SK-N-SH (cell line): ENCODE data around the gene PURA. TPM values are rescaled to one million over a fixed set of nuclear protein-coding genes. Genes with fewer than 3 reads are reported as not detected.

Source experiments
- CTCF ChIA-PET: fragments of 300-600, 350-600 bp; formaldehyde crosslinking; extraction: SDS; loops from one replicate; lab custom pipeline; 2021; lab: Yijun Ruan, JAX
- POLR2A ChIA-PET: fragments of 350-600 bp; sonication (Branson Sonifier 250); formaldehyde crosslinking; extraction: SDS; loops from one replicate; lab custom pipeline; 2020; ENCODE audit warnings: antibody characterized with exemption, inconsistent platforms; lab: Yijun Ruan, JAX
- DNase-seq: peaks from one replicate; pipeline ENCODE4 v3.0.0; 2012
- H2AFZ ChIP-seq: fragments of 200-600 bp; sonication (generic); 2 replicates; pipeline ENCODE4 v1.8.1; 2016; ENCODE audit warnings: antibody characterized with exemption, mild to moderate bottlenecking, low read depth
- H3F3A ChIP-seq: fragments of 200-600 bp; sonication (generic); replicated peaks from 2 replicates; pipeline ENCODE3; 2016; ENCODE audit warnings: antibody characterized with exemption, mild to moderate bottlenecking; ENCODE audit not compliant: insufficient read depth
- H3K27ac ChIP-seq, 2 experiments: fragments of 200-500 bp in 1 of 2; fragments of 200-600 bp in 1 of 2; sonication (Bioruptor generic) in 1 of 2; sonication (generic), shearing (Covaris generic) in 1 of 2; 2 replicates each; pipeline versions ENCODE4 v1.5.1 to v1.6.1; 2014 to 2016; ENCODE audit warnings: low read depth in 2 of 2, inconsistent platforms in 1 of 2, low read length in 1 of 2, mild to moderate bottlenecking in 1 of 2, mixed read lengths in 1 of 2
- H3K27me3 ChIP-seq: fragments of 200-600 bp; sonication (generic), shearing (Covaris generic); 2 replicates; pipeline ENCODE4 v1.6.1; 2016; ENCODE audit warnings: mixed run types; ENCODE audit not compliant: insufficient read depth
- H3K36me3 ChIP-seq, 2 experiments: fragments of 200-500 bp in 1 of 2; fragments of 200-600 bp in 1 of 2; sonication (Bioruptor generic) in 1 of 2; sonication (generic) in 1 of 2; replicated peaks in 1 of 2; 2 replicates each; pipeline versions ENCODE3 to v1.5.1; 2014 to 2016; ENCODE audit warnings: low read length in 1 of 2, mild to moderate bottlenecking in 1 of 2; ENCODE audit not compliant: insufficient read depth in 2 of 2, control insufficient read depth in 1 of 2
- H3K4me1 ChIP-seq, 2 experiments: fragments of 200-500 bp in 1 of 2; fragments of 200-600 bp in 1 of 2; sonication (Bioruptor generic) in 1 of 2; sonication (generic), shearing (Covaris generic) in 1 of 2; 2 replicates each; pipeline versions ENCODE4 v1.5.1 to v1.6.1; 2014 to 2016; ENCODE audit warnings: low read depth in 1 of 2, low read length in 1 of 2, mixed run types in 1 of 2; ENCODE audit not compliant: insufficient read depth in 2 of 2, control insufficient read depth in 1 of 2
- H3K4me2 ChIP-seq: fragments of 200-600 bp; sonication (generic), shearing (Covaris generic); 2 replicates; pipeline ENCODE4 v1.6.1; 2017; ENCODE audit warnings: mixed run types
- H3K4me3 ChIP-seq, 2 experiments: fragments of 200-500 bp in 1 of 2; fragments of 200-600 bp in 1 of 2; sonication (Bioruptor generic) in 1 of 2; sonication (generic), shearing (Covaris generic) in 1 of 2; 2 replicates each; pipeline versions ENCODE4 v1.5.1 to v1.8.1; 2014 to 2016; ENCODE audit warnings: low read depth in 2 of 2, inconsistent platforms in 1 of 2, low read length in 1 of 2, mild to moderate bottlenecking in 1 of 2, mixed read lengths in 1 of 2, moderate library complexity in 1 of 2
- H3K79me2 ChIP-seq: fragments of 200-600 bp; sonication (generic); 2 replicates; pipeline ENCODE4 v1.8.1; 2017; ENCODE audit warnings: mild to moderate bottlenecking; ENCODE audit not compliant: insufficient read depth
- H3K9ac ChIP-seq: fragments of 200-600 bp; sonication (generic); 2 replicates; pipeline ENCODE4 v1.6.1; 2017; ENCODE audit warnings: mixed run types
- H3K9me2 ChIP-seq: fragments of 200-600 bp; sonication (generic); 2 replicates; pipeline ENCODE4 v1.6.1; 2017; ENCODE audit warnings: mixed run types
- H3K9me3 ChIP-seq: fragments of 200-600 bp; sonication (generic); 2 replicates; pipeline ENCODE4 v1.6.1; 2017; ENCODE audit warnings: mixed run types, mild to moderate bottlenecking, moderate library complexity
- H4K20me1 ChIP-seq: fragments of 200-600 bp; sonication (generic); 2 replicates; pipeline ENCODE4 v1.6.1; 2017; ENCODE audit warnings: mild to moderate bottlenecking, mixed run types; ENCODE audit not compliant: insufficient read depth
- FOXJ3 ChIP-seq: sonication (generic); formaldehyde crosslinking; IDR thresholded peaks from 2 replicates; pipeline ENCODE4 v1.5.1; 2020; ENCODE audit warnings: mild to moderate bottlenecking, missing genetic modification reagents
- NFIC ChIP-seq: IDR thresholded peaks from 2 replicates; pipeline ENCODE4 v1.4.0; 2012; ENCODE audit warnings: borderline replicate concordance
- RAD21 ChIP-seq: IDR thresholded peaks from 2 replicates; pipeline ENCODE4 v1.6.1; 2012; ENCODE audit warnings: mild to moderate bottlenecking, low read length
- RFX5 ChIP-seq: IDR thresholded peaks from 2 replicates; pipeline ENCODE4 v1.6.1; 2012; ENCODE audit warnings: mild to moderate bottlenecking, improper control_type of control experiment, low read length
- TAF1 ChIP-seq: IDR thresholded peaks from 2 replicates; pipeline ENCODE4 v1.6.1; 2012; ENCODE audit warnings: low read depth, mild to moderate bottlenecking, low read length, moderate library complexity, borderline replicate concordance
- USF1 ChIP-seq: IDR thresholded peaks from 2 replicates; pipeline ENCODE4 v1.4.0; 2012; ENCODE audit warnings: low read depth, borderline replicate concordance
- YY1 ChIP-seq: IDR thresholded peaks from 2 replicates; pipeline ENCODE4 v1.4.0; 2012; ENCODE audit warnings: low read depth, mild to moderate bottlenecking
- WGBS: methylation state at CpG from one replicate; pipeline ENCODE4 v1.1.6; 2017; ENCODE audit warnings: low lambda C conversion rate; 5-methylcytosine and 5-hydroxymethylcytosine counted together
- polyA plus RNA-seq, 3 experiments: library from polyadenylated mRNA; depleted of rRNA; stranded (reverse); fragments of >200 nt; gene quantifications; 2 replicates each; pipeline ENCODE4 v1.2.3, GENCODE V29; 2012

PURA gene
- polyA plus RNA-seq, 1 of the 3 experiments (the other 2 are of a cell fraction) = 2.4 TPM

DNA sequence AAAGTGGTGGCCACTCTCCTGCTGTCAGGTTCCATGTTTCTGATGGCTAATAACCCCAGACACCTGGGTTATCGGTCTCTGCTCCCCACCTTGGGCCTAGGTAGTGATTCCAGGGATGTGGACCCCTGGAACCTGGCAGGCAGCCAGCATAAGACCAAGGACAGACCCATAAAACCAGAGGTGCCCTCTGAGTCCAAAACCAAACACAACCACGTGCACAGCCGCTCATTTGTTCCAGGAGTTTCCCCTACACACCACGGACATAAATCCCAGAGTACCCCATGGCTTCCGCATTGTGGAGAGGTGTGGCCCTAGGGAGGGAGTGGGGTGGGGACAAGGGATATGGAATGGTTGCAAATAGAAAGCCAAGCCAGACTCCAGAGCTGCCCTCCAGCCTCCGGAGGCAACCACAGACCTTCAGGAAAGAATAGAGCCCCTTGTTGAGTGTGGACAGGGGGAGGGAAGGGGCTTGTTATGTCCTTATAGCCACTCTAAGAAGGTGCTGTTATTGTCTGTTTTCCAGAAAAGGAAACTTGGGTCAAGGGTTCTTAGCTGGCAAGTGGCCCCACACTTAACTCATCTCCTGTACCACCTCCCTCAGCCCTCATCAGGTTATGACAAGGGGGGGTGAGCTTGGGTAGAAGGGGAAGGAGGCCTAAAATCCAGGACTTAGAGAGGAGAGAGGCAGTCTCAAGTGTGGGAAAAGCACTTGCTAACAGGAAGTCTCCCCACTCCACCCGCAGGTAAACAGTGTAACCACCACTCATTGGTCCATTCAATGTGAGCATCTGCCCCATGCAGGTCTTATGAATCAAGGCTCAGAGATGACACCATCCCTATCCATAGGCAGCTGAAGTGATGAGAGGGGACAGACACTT is 37.5 kb downstream of the PURA start:
- DNase-seq = no peak
- POLR2A ChIA-PET = no interaction called here

GRCh38 chr5:140152022-140152999 is 38.4 kb downstream of the PURA start:
- Histone ChIP-seq H3K36me3 (no peaks in the 10 kb centered on the region), H3K4me3 (no peak overlapping the region), H3K9ac (no peak overlapping the region), H3F3A (no peaks in the 10 kb centered on the region), H2AFZ (no peak overlapping the region), H3K27me3 (no peaks in the 10 kb centered on the region), H3K9me3 (no peaks in the 10 kb centered on the region), H3K4me2 (no peak overlapping the region), H3K4me1 (peaks cover 0 to 5% of the 10 kb centered on the region in 2 experiments; a peak in 1 of 4 replicates), H3K79me2 (peaks cover 3% of the 10 kb centered on the region; the same call in 1 of the 2 replicates), H3K27ac (no peak overlapping the region), H3K9me2 (no peaks in the 10 kb centered on the region), H4K20me1 (no peaks in the 10 kb centered on the region)
- no peak for DNase-seq
- CTCF ChIA-PET = interaction anchor here (0.6 to 13.5 kb wide), 6 partner anchors 8 to 92 kb away, joined by 3 to 147 read pairs (median 5); partner anchors contain the start of gene PURA
- 80% methylated on average over 12 of the region's 23 CpGs for WGBS
- POLR2A ChIA-PET = no interaction called here
- no peak for TF ChIP-seq NFIC
- TF ChIP-seq RAD21 = no peak
- TF ChIP-seq YY1 = no peak

More for the DNA sequence above, 37.5 kb downstream of the PURA start:
- H3F3A ChIP-seq = no peaks in the 10 kb centered on the region
- H3K4me3 ChIP-seq = no peak overlapping the region
- no peak overlapping the region for H2AFZ ChIP-seq
- WGBS = 87% methylated on average over 7 of the region's 7 CpGs
- H3K4me1 ChIP-seq = peaks cover 0 to 2% of the 10 kb centered on the region in 2 experiments; a peak in 1 of 4 replicates
- no peaks in the 10 kb centered on the region for H3K36me3 ChIP-seq
- H3K27me3 ChIP-seq = no peaks in the 10 kb centered on the region
- H3K4me2 ChIP-seq = no peak overlapping the region
- H3K79me2 ChIP-seq = peaks cover 3% of the 10 kb centered on the region; the same call in 1 of the 2 replicates
- CTCF ChIA-PET = interaction anchor here (0.6 to 13.5 kb wide), 7 partner anchors 7 to 89 kb away, joined by 3 to 147 read pairs (median 4); partner anchors contain the start of gene PURA
- no peaks in the 10 kb centered on the region for H3K9me2 ChIP-seq
- TF ChIP-seq RFX5 = no peak
- TF ChIP-seq USF1 = no peak
- no peak for TF ChIP-seq FOXJ3 (CRISPR knock-in tag)
- no peak for TF ChIP-seq TAF1
- H3K9ac ChIP-seq = no peak overlapping the region
- H3K27ac ChIP-seq = no peak overlapping the region
- peaks cover under 1% of the 10 kb centered on the region; the same call in 1 of the 2 replicates for H4K20me1 ChIP-seq
- no peaks in the 10 kb centered on the region for H3K9me3 ChIP-seq
